ENCODE results near the gene DNAH6.

Gene DNAH6

GRCh38 chr2:84519332-84519957, 3.1 kb downstream of the DNAH6 start:
- peaks cover 12% of the 10 kb centered on the region for H3K9me3 Mint-ChIP-seq
- H3K27ac Mint-ChIP-seq: no peak overlapping the region
- H3K4me1 Mint-ChIP-seq: no peaks in the 10 kb centered on the region
- peaks cover 4% of the 10 kb centered on the region for H3K27me3 Mint-ChIP-seq (ENCODE audit: low read depth)
- no peak overlapping the region for H3K4me3 Mint-ChIP-seq
- H3K36me3 Mint-ChIP-seq (ENCODE audit: low read depth): no peaks in the 10 kb centered on the region
- TF ChIP-seq CTCF (IDR thresholded peaks at IDR 0.05; ENCODE audit: unreplicated experiment in 3 of 3): no peak

- H3K4me3 Mint-ChIP-seq: no peak overlapping the region
- H3K9me3 Mint-ChIP-seq: peaks cover 8% of the 10 kb centered on the region
- no peaks in the 10 kb centered on the region for H3K4me1 Mint-ChIP-seq
- no peaks in the 10 kb centered on the region for H3K36me3 Mint-ChIP-seq (ENCODE audit: low read depth)
- H3K27me3 Mint-ChIP-seq (ENCODE audit: low read depth): peaks cover 4% of the 10 kb centered on the region
- H3K27ac Mint-ChIP-seq: no peak overlapping the region
- peak in 1 of 3 experiments; percentile 2 for TF ChIP-seq CTCF (IDR thresholded peaks at IDR 0.05; ENCODE audit: unreplicated experiment in 3 of 3)
Observed at GRCh38 chr2:84526562-84526961, 10.3 kb downstream of the DNAH6 start.

- Mint-ChIP-seq H3K36me3 (ENCODE audit: low read depth) (no peaks in the 10 kb centered on the region), H3K27ac (no peak overlapping the region), H3K9me3 (peaks cover under 1% of the 10 kb centered on the region), H3K4me1 (no peaks in the 10 kb centered on the region), H3K4me3 (no peak overlapping the region), H3K27me3 (ENCODE audit: low read depth) (peaks cover 4% of the 10 kb centered on the region)
- TF ChIP-seq CTCF (IDR thresholded peaks at IDR 0.05; ENCODE audit: unreplicated experiment in 3 of 3): no peak
Observed at GRCh38 chr2:84527137-84528129, 11.1 kb downstream of the DNAH6 start.

- no peak for TF ChIP-seq CTCF (IDR thresholded peaks at IDR 0.05; ENCODE audit: unreplicated experiment in 3 of 3)
- H3K27ac Mint-ChIP-seq: no peak overlapping the region
- no peaks in the 10 kb centered on the region for H3K4me1 Mint-ChIP-seq
- H3K4me3 Mint-ChIP-seq: no peak overlapping the region
- H3K9me3 Mint-ChIP-seq: no peaks in the 10 kb centered on the region
- no peaks in the 10 kb centered on the region for H3K27me3 Mint-ChIP-seq (ENCODE audit: low read depth)
- H3K36me3 Mint-ChIP-seq (ENCODE audit: low read depth): no peaks in the 10 kb centered on the region
Observed at GRCh38 chr2:84532291-84532690, 16.0 kb downstream of the DNAH6 start.

GRCh38 chr2:84534225-84534624, 17.9 kb downstream of the DNAH6 start:
- Mint-ChIP-seq H3K4me1 (no peaks in the 10 kb centered on the region), H3K27me3 (ENCODE audit: low read depth) (no peaks in the 10 kb centered on the region), H3K36me3 (ENCODE audit: low read depth) (no peaks in the 10 kb centered on the region), H3K9me3 (no peaks in the 10 kb centered on the region), H3K4me3 (no peak overlapping the region), H3K27ac (no peak overlapping the region)
- no peak for TF ChIP-seq CTCF (IDR thresholded peaks at IDR 0.05; ENCODE audit: unreplicated experiment in 3 of 3)
